Spleen (tissue), 11 donors: ENCODE data around the gene SASH1. TPM values are rescaled to one million over a fixed set of nuclear protein-coding genes. Genes with fewer than 3 reads are reported as not detected.

Experiments used
- DNase-seq: peaks from one replicate; pipeline ENCODE4 v3.0.0-alpha.2; 2020
- H3K27ac ChIP-seq, 8 donors: fragments of 200-600 bp; sonication (generic) in 7 of 8; 1 replicate in 4 of 8; 2 replicates in 4 of 8; pipeline versions ENCODE4 v1.5.0 to v1.8.0; 2016 to 2021; ENCODE audit warnings: inconsistent platforms in 4 of 8, mild to moderate bottlenecking in 4 of 8, moderate library complexity in 1 of 8
- H3K27me3 ChIP-seq, 7 donors: fragments of 200-600 bp; sonication (generic) in 6 of 7; replicated peaks in 1 of 7; 1 replicate in 4 of 7; 2 replicates in 3 of 7; pipeline versions ENCODE4 v1.5.0 to v1.8.0; 2016 to 2021; ENCODE audit warnings: inconsistent platforms in 3 of 7, mild to moderate bottlenecking in 1 of 7
- H3K36me3 ChIP-seq, 6 donors: fragments of 200-600 bp; sonication (generic) in 5 of 6; 1 replicate in 4 of 6; 2 replicates in 2 of 6; pipeline versions ENCODE4 v1.5.0 to v1.8.0; 2016 to 2021; ENCODE audit warnings: inconsistent platforms in 2 of 6
- H3K4me1 ChIP-seq, 6 donors: fragments of 200-600 bp; sonication (generic) in 5 of 6; 1 replicate in 3 of 6; 2 replicates in 3 of 6; pipeline versions ENCODE4 v1.5.0 to v1.8.0; 2016 to 2021; ENCODE audit warnings: inconsistent platforms in 3 of 6
- H3K4me3 ChIP-seq, 8 donors: fragments of 200-600 bp; sonication (generic) in 7 of 8; 1 replicate in 4 of 8; 2 replicates in 4 of 8; pipeline versions ENCODE4 v1.5.0 to v1.8.0; 2016 to 2021; ENCODE audit warnings: inconsistent platforms in 4 of 8, mild to moderate bottlenecking in 4 of 8, moderate library complexity in 2 of 8
- H3K9me3 ChIP-seq, 8 donors: fragments of 200-600 bp; sonication (generic) in 7 of 8; 1 replicate in 4 of 8; 2 replicates in 4 of 8; pipeline versions ENCODE4 v1.5.0 to v1.8.0; 2016 to 2021; ENCODE audit warnings: inconsistent platforms in 4 of 8
- CTCF ChIP-seq, 11 experiments: fragments of 200-600 bp in 7 of 11; fragments of 450-650 bp in 4 of 11; sonication (generic) in 4 of 11; IDR thresholded peaks in 8 of 11; conservative IDR thresholded peaks in 3 of 11; 1 replicate in 7 of 11; 2 replicates in 4 of 11; pipeline versions ENCODE4 v1.4.0 to v1.8.0; 2016 to 2021; ENCODE audit warnings: antibody characterized with exemption in 11 of 11, inconsistent platforms in 4 of 11, mild to moderate bottlenecking in 1 of 11
- POLR2A ChIP-seq, 3 donors: fragments of 450-650 bp; IDR thresholded peaks; one replicate each; pipeline ENCODE4 v1.5.1; 2017; ENCODE audit warnings: antibody characterized with exemption in 3 of 3, mild to moderate bottlenecking in 1 of 3
- POLR2AphosphoS5 ChIP-seq, 3 donors: sonication (generic); formaldehyde crosslinking; IDR thresholded peaks; one replicate each; pipeline ENCODE4 v1.5.1; 2017; ENCODE audit warnings: antibody characterized with exemption in 3 of 3
- whole genome bisulfite sequencing, 5 donors: extraction: QIAGEN DNeasy Blood & Tissue Kit in 3 of 5; methylation state at CpG; one replicate each; pipeline versions ENCODE4 v1.1.5 to v1.1.7; 2013 to 2018; 5-methylcytosine and 5-hydroxymethylcytosine counted together
- intact Hi-C: fragments of 100-400 bp; cut with DNase I; formaldehyde crosslinking; loops from one replicate; pipeline ENCODE4 v1.15.0; 2023; ENCODE audit warnings: low total_unique reads
- polyA plus RNA-seq, 3 donors: library from polyadenylated mRNA; stranded (reverse); fragments of 200-250 nt; gene quantifications; one replicate each; pipeline ENCODE4 v1.2.1, GENCODE V29; 2013
- total RNA-seq, 7 donors: library from RNA; depleted of rRNA in 3 of 7; stranded (reverse); fragments of >200 nt in 3 of 7; fragmentation: NEBNext Ultra II Directional in 4 of 7; extraction: Animal tissue kit (Norgen Biotek cat#: 25700) in 4 of 7; gene quantifications; one replicate each; pipeline versions ENCODE4 v1.1.0 to v1.2.1, GENCODE V29; 2016 to 2021
- donor health status: healthy with polysubstance abuse.
- donor health status: DM: no; HTN: no; CAD: no; lungs with moderate emphysema.
- donor health status: DM: no; HTN: no; CAD: no.
- donor health status: Bipolar disorder and iron deficiency.
- donor health status: healthy.
- donor health status: DM: no; HTN: no; CAD: no.
- donor health status: DM: yes; HTN: yes; CAD: no.

Gene SASH1
- total and polyA plus RNA-seq, 10 donors: 3.9 to 103 (median 57.9) TPM

GRCh38 chr6:148479497-148479896 is 136.9 kb downstream of the SASH1 start:
- WGBS, 5 donors: 85 to 90% (median 88%) methylated on average over 5 of the region's 5 CpGs
- Histone ChIP-seq H3K27ac (no peak overlapping the region), H3K9me3 (no peaks in the 10 kb centered on the region), H3K27me3 (no peaks in the 10 kb centered on the region), H3K36me3 (peaks cover 0 to 12% (median 0%) of the 10 kb centered on the region in 6 donors), H3K4me3 (no peak overlapping the region), H3K4me1 (no peaks in the 10 kb centered on the region)
- no peak for DNase-seq
- intact Hi-C loops: no loop called here
- TF ChIP-seq CTCF (IDR thresholded peaks at IDR 0.05 in 8 of 11, conservative IDR thresholded peaks at IDR 0.05 in 3 of 11) (no peak), POLR2A (IDR thresholded peaks at IDR 0.05) (no peak), POLR2AphosphoS5 (IDR thresholded peaks at IDR 0.05) (peak in 1 of 3 donors; percentile 19)

GRCh38 chr6:148487461-148487860 is 144.8 kb downstream of the SASH1 start:
- WGBS, 5 donors: 85 to 92% (median 90%) methylated on average over 10 of the region's 10 CpGs
- H3K27ac ChIP-seq: no peak overlapping the region
- no peaks in the 10 kb centered on the region for H3K27me3 ChIP-seq
- TF ChIP-seq POLR2AphosphoS5 (IDR thresholded peaks at IDR 0.05): no peak
- no peak for TF ChIP-seq POLR2A (IDR thresholded peaks at IDR 0.05)
- TF ChIP-seq CTCF (IDR thresholded peaks at IDR 0.05 in 8 of 11, conservative IDR thresholded peaks at IDR 0.05 in 3 of 11): no peak
- no peak for DNase-seq
- no peaks in the 10 kb centered on the region for H3K4me1 ChIP-seq
- peaks cover 0 to 10% (median 2%) of the 10 kb centered on the region in 6 donors for H3K36me3 ChIP-seq
- intact Hi-C loops: no loop called here
- no peak overlapping the region for H3K4me3 ChIP-seq
- no peaks in the 10 kb centered on the region for H3K9me3 ChIP-seq

- no peaks in the 10 kb centered on the region for H3K9me3 ChIP-seq
- no peak overlapping the region for H3K27ac ChIP-seq
- 82 to 91% (median 89%) methylated on average over 6 of the region's 6 CpGs for WGBS, 5 donors
- peaks cover 0 to 10% (median 2%) of the 10 kb centered on the region in 6 donors for H3K36me3 ChIP-seq
- H3K27me3 ChIP-seq: no peaks in the 10 kb centered on the region
- no peaks in the 10 kb centered on the region for H3K4me1 ChIP-seq
- DNase-seq: no peak
- no peak for TF ChIP-seq CTCF (IDR thresholded peaks at IDR 0.05 in 8 of 11, conservative IDR thresholded peaks at IDR 0.05 in 3 of 11)
- H3K4me3 ChIP-seq: no peak overlapping the region
- intact Hi-C loops: no loop called here
Observed at GRCh38 chr6:148491638-148492251, 149.1 kb downstream of the SASH1 start.

DNA sequence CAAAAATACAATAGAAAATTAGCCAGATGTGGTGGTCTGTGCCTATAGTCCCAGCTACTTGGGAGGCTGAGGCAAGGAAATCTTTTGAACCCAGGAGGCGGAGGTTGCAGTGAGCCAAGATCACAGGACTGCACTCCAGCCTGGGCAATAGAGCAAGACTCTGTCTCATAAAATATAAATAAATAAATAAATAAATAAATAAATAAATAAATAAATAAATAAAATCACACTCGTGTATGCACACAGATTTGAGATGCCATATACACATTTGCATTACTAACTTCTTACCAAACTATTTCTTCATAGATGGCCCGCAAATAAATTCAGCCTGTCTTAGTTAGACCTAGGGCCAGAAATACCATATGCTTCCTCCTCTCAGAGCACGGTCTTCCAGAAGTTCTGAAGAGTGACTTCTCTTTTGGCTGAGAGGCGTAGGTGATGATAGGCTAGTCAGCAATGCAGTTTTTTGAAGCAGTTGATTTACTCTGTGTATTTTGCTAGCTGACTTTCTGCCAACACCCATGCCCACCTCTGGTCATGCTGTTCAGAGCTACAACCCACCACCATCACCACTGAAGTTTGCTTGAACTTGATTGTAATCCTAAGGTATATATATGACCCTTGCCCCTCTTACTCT is 150.1 kb downstream of the SASH1 start:
- H3K4me3 ChIP-seq: no peak overlapping the region
- no peak for TF ChIP-seq POLR2A (IDR thresholded peaks at IDR 0.05)
- no peak for TF ChIP-seq POLR2AphosphoS5 (IDR thresholded peaks at IDR 0.05)
- TF ChIP-seq CTCF (IDR thresholded peaks at IDR 0.05 in 8 of 11, conservative IDR thresholded peaks at IDR 0.05 in 3 of 11): no peak
- intact Hi-C loops: no loop called here
- H3K36me3 ChIP-seq: peaks cover 0 to 5% (median 2%) of the 10 kb centered on the region in 6 donors
- no peak for DNase-seq
- no peak overlapping the region for H3K27ac ChIP-seq
- WGBS, 5 donors: 85 to 95% (median 89%) methylated on average over 5 of the region's 5 CpGs
- no peaks in the 10 kb centered on the region for H3K9me3 ChIP-seq
- no peaks in the 10 kb centered on the region for H3K4me1 ChIP-seq
- no peaks in the 10 kb centered on the region for H3K27me3 ChIP-seq
